ENCODE measurements around the gene FAM13C.

FAM13C gene

GRCh38 chr10:59271160-59271559, 91.2 kb downstream of the FAM13C start:
- no peak overlapping the region for H2BK12ac ChIP-seq (ENCODE audit: low read length)
- no peak overlapping the region for H2BK120ac ChIP-seq (ENCODE audit: low read depth, low read length)
- H3K23ac ChIP-seq (ENCODE audit: low read depth, low read length, poor library complexity) = no peak overlapping the region
- H3K4me1 ChIP-seq (ENCODE audit: control insufficient read depth in 2 of 2, insufficient read depth in 1 of 2, low read depth in 1 of 2, low read length in 2 of 2) = peaks cover 2 to 4% of the 10 kb centered on the region in 2 donors
- H2AK5ac ChIP-seq (ENCODE audit: low read depth, low read length) = no peak overlapping the region
- H4K8ac ChIP-seq (ENCODE audit: low read depth, low read length) = no peak overlapping the region
- no peak overlapping the region for H2AFZ ChIP-seq (ENCODE audit: low read length)
- H3K79me1 ChIP-seq (ENCODE audit: low read depth, low read length) = no peaks in the 10 kb centered on the region
- no peak overlapping the region for H3K4me2 ChIP-seq (ENCODE audit: insufficient read depth, low read length, poor library complexity, severe bottlenecking)
- H3K36me3 ChIP-seq (replicated peaks in 1 of 2; ENCODE audit: control insufficient read depth in 2 of 2, insufficient read depth in 2 of 2, low read length in 2 of 2) = no peaks in the 10 kb centered on the region
- no peak overlapping the region for H2BK5ac ChIP-seq (ENCODE audit: low read length)
- H3K9me3 ChIP-seq (replicated peaks in 1 of 2; ENCODE audit: control insufficient read depth in 2 of 2, insufficient read depth in 1 of 2, low read depth in 1 of 2, low read length in 2 of 2) = no peaks in the 10 kb centered on the region
- no peak overlapping the region for H3K18ac ChIP-seq (ENCODE audit: low read length)
- no CpG with 5 or more reads among the region's 4 CpGs for WGBS, 2 donors (ENCODE audit: extremely low coverage in 2 of 2, insufficient read length in 2 of 2, insufficient replicate concordance in 1 of 2)
- no peak overlapping the region for H3K9ac ChIP-seq (ENCODE audit: low read depth, low read length, poor library complexity)
- H2BK15ac ChIP-seq (ENCODE audit: low read length) = no peak overlapping the region
- no peaks in the 10 kb centered on the region for H3K27me3 ChIP-seq (ENCODE audit: control insufficient read depth in 3 of 3, insufficient read depth in 3 of 3, low read depth in 1 of 3, low read length in 3 of 3)
- no peak overlapping the region for H3K27ac ChIP-seq (replicated peaks; ENCODE audit: low read length)
- no peak overlapping the region for H3K4me3 ChIP-seq (ENCODE audit: low read length in 2 of 2)
- no peak for DNase-seq (ENCODE audit: low spot score)
- no peak overlapping the region for H4K91ac ChIP-seq (ENCODE audit: low read depth, low read length, poor library complexity)
- no peak overlapping the region for H3K4ac ChIP-seq (ENCODE audit: low read length)
- no peak overlapping the region for H3K14ac ChIP-seq (ENCODE audit: low read length)

DNA sequence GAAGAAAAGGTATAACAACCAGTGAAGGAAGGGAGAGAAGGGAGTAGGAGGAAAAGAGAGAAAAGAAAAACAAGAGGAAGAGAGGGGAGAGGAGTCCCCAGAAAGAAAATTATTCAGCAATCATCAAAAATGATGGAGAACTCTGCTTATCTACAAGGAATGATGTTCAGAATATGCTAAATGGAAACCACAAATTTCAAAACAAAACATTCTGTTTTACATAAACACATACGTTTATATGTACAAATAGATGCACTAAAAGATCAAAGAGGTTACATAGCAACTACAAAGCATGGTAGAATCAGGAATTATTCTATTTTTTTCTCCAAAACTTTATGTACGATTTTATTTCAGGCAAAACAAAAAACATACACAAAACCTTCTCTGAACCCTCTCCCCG, 91.9 kb downstream of the FAM13C start:
- Histone ChIP-seq H2BK12ac (ENCODE audit: low read length) (no peak overlapping the region), H2BK15ac (ENCODE audit: low read length) (no peak overlapping the region), H3K27me3 (ENCODE audit: control insufficient read depth in 3 of 3, insufficient read depth in 3 of 3, low read depth in 1 of 3, low read length in 3 of 3) (no peaks in the 10 kb centered on the region), H2BK5ac (ENCODE audit: low read length) (no peak overlapping the region), H3K23ac (ENCODE audit: low read depth, low read length, poor library complexity) (no peak overlapping the region), H4K8ac (ENCODE audit: low read depth, low read length) (no peak overlapping the region), H2AK5ac (ENCODE audit: low read depth, low read length) (no peak overlapping the region), H4K91ac (ENCODE audit: low read depth, low read length, poor library complexity) (no peak overlapping the region), H3K4me2 (ENCODE audit: insufficient read depth, low read length, poor library complexity, severe bottlenecking) (no peak overlapping the region), H3K9me3 (replicated peaks in 1 of 2; ENCODE audit: control insufficient read depth in 2 of 2, insufficient read depth in 1 of 2, low read depth in 1 of 2, low read length in 2 of 2) (no peaks in the 10 kb centered on the region), H3K27ac (replicated peaks; ENCODE audit: low read length) (no peak overlapping the region), H3K36me3 (replicated peaks in 1 of 2; ENCODE audit: control insufficient read depth in 2 of 2, insufficient read depth in 2 of 2, low read length in 2 of 2) (no peaks in the 10 kb centered on the region), H3K79me1 (ENCODE audit: low read depth, low read length) (no peaks in the 10 kb centered on the region), H2BK120ac (ENCODE audit: low read depth, low read length) (no peak overlapping the region), H2AFZ (ENCODE audit: low read length) (no peak overlapping the region), H3K9ac (ENCODE audit: low read depth, low read length, poor library complexity) (no peak overlapping the region), H3K14ac (ENCODE audit: low read length) (no peak overlapping the region), H3K4me1 (ENCODE audit: control insufficient read depth in 2 of 2, insufficient read depth in 1 of 2, low read depth in 1 of 2, low read length in 2 of 2) (peaks cover 2 to 4% of the 10 kb centered on the region in 2 donors), H3K4me3 (ENCODE audit: low read length in 2 of 2) (no peak overlapping the region), H3K18ac (ENCODE audit: low read length) (no peak overlapping the region), H3K4ac (ENCODE audit: low read length) (no peak overlapping the region)
- WGBS, 2 donors (ENCODE audit: extremely low coverage in 2 of 2, insufficient read length in 2 of 2, insufficient replicate concordance in 1 of 2) = no CpG with 5 or more reads among the region's 3 CpGs
- DNase-seq (ENCODE audit: low spot score) = no peak

- Histone ChIP-seq H2BK5ac (ENCODE audit: low read length) (no peak overlapping the region), H3K23ac (ENCODE audit: low read depth, low read length, poor library complexity) (no peak overlapping the region), H3K36me3 (replicated peaks in 1 of 2; ENCODE audit: control insufficient read depth in 2 of 2, insufficient read depth in 2 of 2, low read length in 2 of 2) (no peaks in the 10 kb centered on the region), H2BK120ac (ENCODE audit: low read depth, low read length) (no peak overlapping the region), H3K4me2 (ENCODE audit: insufficient read depth, low read length, poor library complexity, severe bottlenecking) (no peak overlapping the region), H2AFZ (ENCODE audit: low read length) (no peak overlapping the region), H4K8ac (ENCODE audit: low read depth, low read length) (no peak overlapping the region), H2BK12ac (ENCODE audit: low read length) (no peak overlapping the region), H3K4ac (ENCODE audit: low read length) (no peak overlapping the region), H3K4me3 (ENCODE audit: low read length in 2 of 2) (no peak overlapping the region), H3K27ac (replicated peaks; ENCODE audit: low read length) (no peak overlapping the region), H3K18ac (ENCODE audit: low read length) (peak overlapping the region; percentile 32), H3K4me1 (ENCODE audit: control insufficient read depth in 2 of 2, insufficient read depth in 1 of 2, low read depth in 1 of 2, low read length in 2 of 2) (peaks cover 2 to 4% of the 10 kb centered on the region in 2 donors), H4K91ac (ENCODE audit: low read depth, low read length, poor library complexity) (no peak overlapping the region), H3K79me1 (ENCODE audit: low read depth, low read length) (no peaks in the 10 kb centered on the region), H2AK5ac (ENCODE audit: low read depth, low read length) (no peak overlapping the region), H3K27me3 (ENCODE audit: control insufficient read depth in 3 of 3, insufficient read depth in 3 of 3, low read depth in 1 of 3, low read length in 3 of 3) (no peaks in the 10 kb centered on the region), H3K9ac (ENCODE audit: low read depth, low read length, poor library complexity) (no peak overlapping the region), H2BK15ac (ENCODE audit: low read length) (no peak overlapping the region), H3K14ac (ENCODE audit: low read length) (no peak overlapping the region), H3K9me3 (replicated peaks in 1 of 2; ENCODE audit: control insufficient read depth in 2 of 2, insufficient read depth in 1 of 2, low read depth in 1 of 2, low read length in 2 of 2) (no peaks in the 10 kb centered on the region)
- no CpG with 5 or more reads among the region's 6 CpGs for WGBS, 2 donors (ENCODE audit: extremely low coverage in 2 of 2, insufficient read length in 2 of 2, insufficient replicate concordance in 1 of 2)
- no peak for DNase-seq (ENCODE audit: low spot score)
These were observed 92.7 kb downstream of the FAM13C start for GRCh38 chr10:59269651-59270050.

GRCh38 chr10:59268460-59268859, 93.9 kb downstream of the FAM13C start:
- Histone ChIP-seq H2BK15ac (ENCODE audit: low read length) (no peak overlapping the region), H3K14ac (ENCODE audit: low read length) (no peak overlapping the region), H2BK5ac (ENCODE audit: low read length) (no peak overlapping the region), H2BK120ac (ENCODE audit: low read depth, low read length) (no peak overlapping the region), H3K27ac (replicated peaks; ENCODE audit: low read length) (no peak overlapping the region), H2AK5ac (ENCODE audit: low read depth, low read length) (no peak overlapping the region), H3K4ac (ENCODE audit: low read length) (no peak overlapping the region), H3K9ac (ENCODE audit: low read depth, low read length, poor library complexity) (no peak overlapping the region), H3K4me3 (ENCODE audit: low read length in 2 of 2) (no peak overlapping the region), H3K23ac (ENCODE audit: low read depth, low read length, poor library complexity) (no peak overlapping the region), H2AFZ (ENCODE audit: low read length) (no peak overlapping the region), H3K27me3 (ENCODE audit: control insufficient read depth in 3 of 3, insufficient read depth in 3 of 3, low read depth in 1 of 3, low read length in 3 of 3) (no peaks in the 10 kb centered on the region), H3K79me1 (ENCODE audit: low read depth, low read length) (no peaks in the 10 kb centered on the region), H3K36me3 (replicated peaks in 1 of 2; ENCODE audit: control insufficient read depth in 2 of 2, insufficient read depth in 2 of 2, low read length in 2 of 2) (no peaks in the 10 kb centered on the region), H3K9me3 (replicated peaks in 1 of 2; ENCODE audit: control insufficient read depth in 2 of 2, insufficient read depth in 1 of 2, low read depth in 1 of 2, low read length in 2 of 2) (no peaks in the 10 kb centered on the region), H3K4me2 (ENCODE audit: insufficient read depth, low read length, poor library complexity, severe bottlenecking) (no peak overlapping the region), H3K4me1 (ENCODE audit: control insufficient read depth in 2 of 2, insufficient read depth in 1 of 2, low read depth in 1 of 2, low read length in 2 of 2) (peaks cover 2 to 4% of the 10 kb centered on the region in 2 donors), H2BK12ac (ENCODE audit: low read length) (no peak overlapping the region), H4K8ac (ENCODE audit: low read depth, low read length) (no peak overlapping the region), H3K18ac (ENCODE audit: low read length) (no peak overlapping the region), H4K91ac (ENCODE audit: low read depth, low read length, poor library complexity) (no peak overlapping the region)
- no CpG with 5 or more reads among the region's 7 CpGs for WGBS, 2 donors (ENCODE audit: extremely low coverage in 2 of 2, insufficient read length in 2 of 2, insufficient replicate concordance in 1 of 2)
- DNase-seq (ENCODE audit: low spot score) = no peak

Data from neuronal stem cell (in vitro differentiated cells).